Mucosa of stomach (tissue), 1 donor: Measurements from ENCODE around the gene CXCL12.

Source experiments
- H3K27me3 ChIP-seq: one replicate; pipeline ENCODE4 v1.7.0; 2013; ENCODE audit warnings: mild to moderate bottlenecking, low read length; ENCODE audit not compliant: control insufficient read depth, insufficient read depth
- H3K36me3 ChIP-seq: one replicate; pipeline ENCODE4 v1.7.0; 2013; ENCODE audit warnings: low read length; ENCODE audit not compliant: control insufficient read depth, insufficient read depth
- H3K4me1 ChIP-seq: one replicate; pipeline ENCODE4 v1.7.0; 2013; ENCODE audit warnings: mild to moderate bottlenecking, low read length; ENCODE audit not compliant: control insufficient read depth, insufficient read depth
- H3K4me3 ChIP-seq: one replicate; pipeline ENCODE4 v1.7.0; 2013; ENCODE audit warnings: low read length
- H3K9ac ChIP-seq: one replicate; pipeline ENCODE4 v1.7.0; 2013; ENCODE audit warnings: mild to moderate bottlenecking, low read length, moderate library complexity
- H3K9me3 ChIP-seq: one replicate; pipeline ENCODE4 v1.7.0; 2013; ENCODE audit warnings: mild to moderate bottlenecking, low read length, moderate library complexity; ENCODE audit not compliant: control insufficient read depth
- donor health status: Pancreatic carcinoma.

CXCL12 gene

GRCh38 chr10:44385026-44385695 lies at the start of gene CXCL12:
TSS of gene CXCL12 (minus strand) at chr10:44385097. CDS start at chr10:44385005, 92 bp downstream.
- no peak within 1 kb of the TSS for H3K4me3 ChIP-seq
- H3K27me3 ChIP-seq: peaks cover 43% of the 10 kb centered on the region
- H3K36me3 ChIP-seq: no peaks in the 10 kb centered on the region
- H3K4me1 ChIP-seq: peaks cover 15% of the 10 kb centered on the region
- H3K9me3 ChIP-seq: no peaks in the 10 kb centered on the region
- no peak within 1 kb of the TSS for H3K9ac ChIP-seq

DNA sequence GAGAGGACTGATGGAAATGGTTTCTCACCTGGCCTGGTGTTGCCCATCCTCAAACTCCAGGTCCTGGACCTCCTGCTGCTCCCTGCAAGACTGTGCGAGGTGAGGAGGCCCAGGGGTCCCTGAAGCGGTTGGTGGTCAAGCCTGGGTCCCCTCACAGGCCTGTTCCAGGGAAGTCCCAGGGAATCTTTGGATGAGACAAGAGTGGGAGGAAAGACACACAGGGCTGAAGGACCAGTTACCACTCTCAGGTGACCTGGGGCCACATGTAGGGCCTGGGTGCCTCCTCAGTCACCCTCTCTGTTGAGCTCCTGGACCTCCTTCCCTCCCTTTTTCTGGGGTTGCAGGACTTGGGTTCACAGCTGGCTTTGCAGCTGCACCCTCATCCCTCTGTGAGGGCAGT lies 42.6 kb upstream of the CXCL12 start:
- no peaks in the 10 kb centered on the region for H3K36me3 ChIP-seq
- H3K9ac ChIP-seq: no peak overlapping the region
- no peaks in the 10 kb centered on the region for H3K27me3 ChIP-seq
- H3K4me3 ChIP-seq: no peak overlapping the region
- H3K9me3 ChIP-seq: no peaks in the 10 kb centered on the region
- H3K4me1 ChIP-seq: no peaks in the 10 kb centered on the region

DNA sequence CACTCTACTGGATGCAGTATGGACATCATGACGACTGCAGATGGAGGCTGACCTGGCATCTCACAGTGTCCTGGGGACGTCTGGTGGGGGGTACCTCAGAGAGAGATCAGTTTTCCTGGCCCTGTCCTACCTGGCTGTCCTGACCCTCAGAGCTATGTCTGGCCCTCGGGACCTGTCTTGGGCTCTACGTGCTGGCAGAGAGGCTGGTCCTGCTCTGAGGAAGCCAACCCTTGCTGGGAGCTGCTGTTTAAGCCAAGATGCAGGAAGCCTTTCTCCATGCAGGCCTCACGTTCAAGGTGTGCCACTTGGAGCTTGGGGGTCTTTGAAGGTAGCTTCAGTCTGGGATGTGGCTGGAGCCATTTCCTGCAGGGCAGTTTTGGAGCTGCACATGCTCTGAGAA lies 42.1 kb upstream of the CXCL12 start:
- Histone ChIP-seq H3K4me3 (no peak overlapping the region), H3K27me3 (no peaks in the 10 kb centered on the region)

GRCh38 chr10:44426247-44427034 lies 41.5 kb upstream of the CXCL12 start:
- Histone ChIP-seq H3K36me3 (no peaks in the 10 kb centered on the region), H3K9ac (no peak overlapping the region), H3K9me3 (no peaks in the 10 kb centered on the region), H3K4me1 (no peaks in the 10 kb centered on the region), H3K4me3 (no peak overlapping the region), H3K27me3 (no peaks in the 10 kb centered on the region)

More for the DNA sequence above, 42.1 kb upstream of the CXCL12 start:
- H3K9ac ChIP-seq: no peak overlapping the region
- H3K9me3 ChIP-seq: no peaks in the 10 kb centered on the region
- no peaks in the 10 kb centered on the region for H3K4me1 ChIP-seq
- no peaks in the 10 kb centered on the region for H3K36me3 ChIP-seq

GRCh38 chr10:44425466-44425865 lies 40.6 kb upstream of the CXCL12 start:
- Histone ChIP-seq H3K36me3 (no peaks in the 10 kb centered on the region), H3K27me3 (no peaks in the 10 kb centered on the region), H3K4me1 (no peaks in the 10 kb centered on the region), H3K9me3 (no peaks in the 10 kb centered on the region), H3K4me3 (no peak overlapping the region), H3K9ac (no peak overlapping the region)

DNA sequence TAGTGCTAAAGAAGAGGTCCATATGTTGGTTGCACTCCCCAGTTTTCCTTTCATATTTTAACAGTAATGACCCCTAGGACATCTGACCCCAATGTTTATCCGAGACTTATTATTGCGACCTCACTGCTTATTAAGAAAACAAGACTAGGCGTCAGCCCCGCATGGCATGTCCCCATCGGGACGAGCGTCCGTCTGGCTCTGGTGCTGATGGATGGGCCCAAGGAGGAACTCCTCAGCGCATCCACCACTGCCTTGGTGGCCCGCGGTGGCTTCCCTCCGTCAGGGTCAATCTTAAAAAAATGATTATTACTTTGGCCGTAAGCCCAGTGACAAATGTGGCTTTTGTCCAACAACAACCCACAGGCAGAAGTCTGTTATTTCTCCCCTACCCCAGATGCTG lies 40.1 kb upstream of the CXCL12 start:
- Histone ChIP-seq H3K27me3 (no peaks in the 10 kb centered on the region), H3K4me1 (no peaks in the 10 kb centered on the region), H3K9ac (no peak overlapping the region), H3K36me3 (no peaks in the 10 kb centered on the region), H3K4me3 (no peak overlapping the region), H3K9me3 (no peaks in the 10 kb centered on the region)

- Histone ChIP-seq H3K4me1 (no peaks in the 10 kb centered on the region), H3K27me3 (no peaks in the 10 kb centered on the region), H3K9me3 (no peaks in the 10 kb centered on the region), H3K9ac (no peak overlapping the region), H3K36me3 (no peaks in the 10 kb centered on the region), H3K4me3 (no peak overlapping the region)
Measured at GRCh38 chr10:44424298-44424697, 39.4 kb upstream of the CXCL12 start.

DNA sequence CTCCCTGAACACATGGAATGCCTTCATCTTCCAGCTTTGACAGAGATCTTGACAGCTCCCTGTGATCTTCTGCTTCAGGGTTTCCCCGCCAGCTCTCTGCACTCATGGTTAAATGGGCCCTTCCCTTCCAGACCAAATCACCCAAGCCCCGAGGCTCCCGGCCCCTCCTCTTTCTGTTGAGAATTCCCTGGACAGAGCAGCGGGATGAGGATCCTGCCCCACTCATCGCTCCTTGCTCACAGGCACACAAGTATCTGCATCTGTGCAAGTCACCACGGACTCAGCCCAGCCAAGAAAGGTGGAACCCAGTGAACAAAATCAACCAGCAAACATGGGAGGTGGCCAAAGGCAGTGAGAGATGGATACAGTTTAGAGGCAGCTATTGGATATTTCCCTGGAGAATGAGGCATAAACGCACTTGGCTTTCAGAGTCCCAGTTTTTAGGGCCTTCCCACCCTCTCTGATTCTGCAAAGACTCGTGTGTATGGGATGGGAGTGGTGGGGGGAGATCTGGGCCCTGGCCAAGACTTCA lies 37.7 kb upstream of the CXCL12 start:
- no peaks in the 10 kb centered on the region for H3K9me3 ChIP-seq
- H3K36me3 ChIP-seq: no peaks in the 10 kb centered on the region
- no peaks in the 10 kb centered on the region for H3K27me3 ChIP-seq
- no peaks in the 10 kb centered on the region for H3K4me1 ChIP-seq
- no peak overlapping the region for H3K4me3 ChIP-seq
- H3K9ac ChIP-seq: no peak overlapping the region

- Histone ChIP-seq H3K9me3 (no peaks in the 10 kb centered on the region), H3K4me3 (no peak overlapping the region), H3K27me3 (no peaks in the 10 kb centered on the region), H3K9ac (no peak overlapping the region), H3K4me1 (no peaks in the 10 kb centered on the region), H3K36me3 (no peaks in the 10 kb centered on the region)
Measured at GRCh38 chr10:44422153-44422552, 37.3 kb upstream of the CXCL12 start.

- Histone ChIP-seq H3K9me3 (no peaks in the 10 kb centered on the region), H3K9ac (no peak overlapping the region), H3K4me1 (no peaks in the 10 kb centered on the region), H3K36me3 (no peaks in the 10 kb centered on the region), H3K27me3 (no peaks in the 10 kb centered on the region), H3K4me3 (no peak overlapping the region)
Measured at GRCh38 chr10:44419790-44420549, 35.1 kb upstream of the CXCL12 start.

DNA sequence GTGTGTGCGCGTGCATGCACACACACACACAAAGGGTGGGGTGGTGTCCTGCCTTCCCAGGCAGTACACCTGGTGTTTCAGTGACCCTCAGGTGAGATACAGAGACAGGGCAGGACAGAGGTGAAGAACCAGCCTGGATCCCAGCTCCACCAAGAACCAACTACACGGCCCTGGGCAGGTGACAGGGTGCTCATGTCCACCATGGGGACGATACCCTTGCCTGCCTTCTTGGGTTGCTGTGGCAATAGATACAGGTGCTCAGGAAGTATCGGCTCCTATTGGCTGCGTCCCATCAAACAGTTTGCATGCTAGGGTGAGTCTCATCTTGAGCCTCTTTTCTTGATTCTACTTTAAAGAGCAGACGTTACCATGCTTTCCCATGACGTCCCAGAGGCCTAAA lies 33.7 kb upstream of the CXCL12 start:
- no peaks in the 10 kb centered on the region for H3K4me1 ChIP-seq
- no peak overlapping the region for H3K9ac ChIP-seq
- no peaks in the 10 kb centered on the region for H3K27me3 ChIP-seq
- H3K36me3 ChIP-seq: no peaks in the 10 kb centered on the region
- no peak overlapping the region for H3K4me3 ChIP-seq
- H3K9me3 ChIP-seq: no peaks in the 10 kb centered on the region

- no peaks in the 10 kb centered on the region for H3K9me3 ChIP-seq
- no peak overlapping the region for H3K9ac ChIP-seq
- no peaks in the 10 kb centered on the region for H3K27me3 ChIP-seq
- no peak overlapping the region for H3K4me3 ChIP-seq
- no peaks in the 10 kb centered on the region for H3K36me3 ChIP-seq
- no peaks in the 10 kb centered on the region for H3K4me1 ChIP-seq
Measured at GRCh38 chr10:44417761-44418160, 32.9 kb upstream of the CXCL12 start.
